SU-DHL-6 (cell line): ENCODE measurements around the gene SH3GLB1.

Experiments used
- H2AFZ ChIP-seq: fragments of 200-600 bp; sonication (generic); 2 replicates; pipeline ENCODE4 v1.6.1; 2014; ENCODE audit warnings: low read depth, mild to moderate bottlenecking, moderate library complexity, mixed read lengths, antibody characterized with exemption, low read length; ENCODE audit not compliant: severe bottlenecking
- H3F3A ChIP-seq: fragments of 200-600 bp; shearing (Covaris generic); 2 replicates; pipeline ENCODE4 v1.6.0; 2016; ENCODE audit warnings: antibody characterized with exemption, mild to moderate bottlenecking; ENCODE audit not compliant: insufficient read depth
- H3K27ac ChIP-seq: fragments of 200-600 bp; sonication (generic); 2 replicates; pipeline ENCODE4 v1.5.1; 2016; ENCODE audit warnings: low read depth, mild to moderate bottlenecking, low read length, moderate library complexity, mixed read lengths
- H3K27me3 ChIP-seq: fragments of 200-600 bp; sonication (generic), shearing (Covaris generic); 2 replicates; pipeline ENCODE4 v1.6.0; 2014; ENCODE audit warnings: mild to moderate bottlenecking, low read length
- H3K36me3 ChIP-seq: fragments of 200-600 bp; sonication (generic); 2 replicates; pipeline ENCODE4 v1.6.1; 2014; ENCODE audit warnings: mild to moderate bottlenecking, low read length, mixed read lengths
- H3K4me2 ChIP-seq: fragments of 300-600, 200-600 bp; shearing (Covaris generic), sonication (generic); 2 replicates; pipeline ENCODE4 v1.6.0; 2014; ENCODE audit warnings: low read length, low read depth, mild to moderate bottlenecking; ENCODE audit not compliant: poor library complexity, severe bottlenecking
- H3K4me3 ChIP-seq: fragments of 200-600 bp; sonication (generic); 2 replicates; pipeline ENCODE4 v1.5.1; 2014; ENCODE audit warnings: antibody characterized with exemption, low read length, mild to moderate bottlenecking, mixed read lengths; ENCODE audit not compliant: insufficient read depth, poor library complexity, severe bottlenecking
- H3K79me2 ChIP-seq: fragments of 200-600 bp; sonication (generic); 2 replicates; pipeline ENCODE4 v1.6.1; 2014; ENCODE audit warnings: mild to moderate bottlenecking, low read length, moderate library complexity; ENCODE audit not compliant: insufficient read depth
- H3K9ac ChIP-seq: fragments of 200-600 bp; sonication (generic); 2 replicates; pipeline ENCODE4 v1.7.0; 2014; ENCODE audit warnings: mild to moderate bottlenecking, low read length
- H3K9me2 ChIP-seq: fragments of 200-600 bp; sonication (generic); replicated peaks from 2 replicates; pipeline ENCODE4 v1.6.1; 2014; ENCODE audit warnings: low read length; ENCODE audit not compliant: insufficient read depth
- H3K9me3 ChIP-seq: fragments of 200-600 bp; sonication (generic); 2 replicates; pipeline ENCODE4 v1.6.1; 2014; ENCODE audit warnings: low read length, mixed read lengths; ENCODE audit not compliant: insufficient read depth
- H4K20me1 ChIP-seq: fragments of 200-600 bp; sonication (generic); 2 replicates; pipeline ENCODE4 v1.6.1; 2014; ENCODE audit warnings: low read depth, mild to moderate bottlenecking, antibody characterized with exemption, low read length, moderate library complexity, mixed read lengths
- EZH2phosphoT487 ChIP-seq: fragments of 200-600 bp; sonication (generic), shearing (Covaris generic); conservative IDR thresholded peaks from 2 replicates; pipeline ENCODE4 v1.6.1; 2018; ENCODE audit warnings: mild to moderate bottlenecking, antibody characterized with exemption, low read length, moderate library complexity, mixed read lengths
- TF ChIP-seq, protein P1 (sequence below): fragments of 200-600 bp; sonication (generic); IDR thresholded peaks from one replicate; pipeline ENCODE4 v1.5.1; 2017; ENCODE audit warnings: antibody characterized with exemption, mild to moderate bottlenecking, low read length, moderate library complexity; ENCODE audit not compliant: insufficient read depth, poor library complexity, severe bottlenecking

SH3GLB1 gene

DNA sequence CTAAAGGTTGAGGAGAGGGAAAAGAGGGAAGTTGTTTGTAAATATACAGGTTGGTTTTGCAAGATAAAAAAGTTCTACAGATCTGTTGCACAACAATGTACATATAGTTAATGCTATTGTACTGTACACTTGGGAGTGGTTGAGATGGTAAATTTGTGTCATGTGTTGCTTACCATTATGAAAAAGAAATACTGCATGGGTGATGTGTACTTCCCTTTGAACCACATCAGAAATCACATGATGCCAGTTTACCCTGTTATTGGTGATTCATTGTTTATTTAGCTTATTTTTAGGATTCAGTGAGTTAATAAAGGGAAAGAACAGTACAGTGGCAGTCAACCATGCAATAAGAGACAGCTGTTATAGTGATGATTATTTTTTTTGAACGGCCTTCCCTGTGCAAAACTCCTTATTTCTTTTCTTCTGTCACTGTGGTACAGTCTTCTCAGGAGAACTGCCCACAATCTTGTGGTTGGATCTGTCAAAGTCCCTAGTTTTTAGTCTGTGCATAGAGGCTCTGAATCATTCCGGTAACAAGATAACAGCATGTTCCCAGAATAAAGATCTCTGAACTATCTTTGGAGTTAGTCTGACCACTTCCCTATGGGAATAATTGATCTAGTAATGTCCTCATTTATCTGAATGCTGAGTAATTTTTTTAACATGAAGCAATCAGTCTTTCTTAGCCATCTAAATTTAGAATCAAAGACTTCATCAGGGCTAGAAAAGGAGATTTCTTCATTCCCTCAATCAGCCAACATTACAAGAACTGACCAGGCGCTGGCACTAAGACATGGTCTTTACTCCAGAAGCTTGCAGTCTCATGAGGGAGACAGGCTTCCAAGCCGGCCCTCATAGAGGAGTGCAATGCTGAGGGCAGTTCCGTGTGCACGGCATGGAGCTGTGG is 84.2 kb downstream of the SH3GLB1 start:
- no peaks in the 10 kb centered on the region for H3K79me2 ChIP-seq
- H3K4me2 ChIP-seq: no peak overlapping the region
- no peaks in the 10 kb centered on the region for H3K27me3 ChIP-seq
- no peak overlapping the region for H3K27ac ChIP-seq
- H3K9me3 ChIP-seq: no peaks in the 10 kb centered on the region
- no peak overlapping the region for H2AFZ ChIP-seq
- no peaks in the 10 kb centered on the region for H3F3A ChIP-seq
- no peaks in the 10 kb centered on the region for H3K36me3 ChIP-seq
- no peak for TF ChIP-seq EZH2phosphoT487
- no peak overlapping the region for H3K4me3 ChIP-seq
- H3K9ac ChIP-seq: no peak overlapping the region
- H3K9me2 ChIP-seq: no peaks in the 10 kb centered on the region
- no peaks in the 10 kb centered on the region for H4K20me1 ChIP-seq

DNA sequence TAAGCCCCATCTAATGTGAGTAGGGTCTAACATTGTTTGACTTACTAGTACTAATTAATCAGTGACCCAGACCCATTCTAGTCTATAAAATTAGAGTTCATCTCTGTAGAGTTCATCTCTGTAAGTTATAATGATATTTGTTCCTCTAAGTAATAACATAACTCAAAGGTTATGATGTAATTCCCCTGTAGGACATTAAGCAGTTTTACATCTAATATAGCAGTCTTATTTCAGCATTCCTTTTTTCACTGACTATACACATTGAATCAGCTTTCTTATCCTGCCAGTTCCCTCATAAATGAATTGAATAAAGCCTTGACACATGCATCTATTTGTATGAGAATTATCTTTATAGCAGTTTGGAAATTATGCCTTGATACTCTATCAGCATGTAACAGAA is 90.9 kb downstream of the SH3GLB1 start:
- no peak overlapping the region for H3K9ac ChIP-seq
- H3K9me3 ChIP-seq: no peaks in the 10 kb centered on the region
- H4K20me1 ChIP-seq: no peaks in the 10 kb centered on the region
- H3K27ac ChIP-seq: no peak overlapping the region
- H3K4me2 ChIP-seq: no peak overlapping the region
- no peaks in the 10 kb centered on the region for H3K79me2 ChIP-seq
- no peaks in the 10 kb centered on the region for H3K9me2 ChIP-seq
- no peak overlapping the region for H2AFZ ChIP-seq
- no peaks in the 10 kb centered on the region for H3K27me3 ChIP-seq
- H3K4me3 ChIP-seq: no peak overlapping the region
- no peaks in the 10 kb centered on the region for H3K36me3 ChIP-seq
- H3F3A ChIP-seq: 0 out of 2 replicates have a peak, but pooled peaks cover 6% of the 10 kb centered on the region
- no peak for TF ChIP-seq EZH2phosphoT487
- TF ChIP-seq, protein P1, sequence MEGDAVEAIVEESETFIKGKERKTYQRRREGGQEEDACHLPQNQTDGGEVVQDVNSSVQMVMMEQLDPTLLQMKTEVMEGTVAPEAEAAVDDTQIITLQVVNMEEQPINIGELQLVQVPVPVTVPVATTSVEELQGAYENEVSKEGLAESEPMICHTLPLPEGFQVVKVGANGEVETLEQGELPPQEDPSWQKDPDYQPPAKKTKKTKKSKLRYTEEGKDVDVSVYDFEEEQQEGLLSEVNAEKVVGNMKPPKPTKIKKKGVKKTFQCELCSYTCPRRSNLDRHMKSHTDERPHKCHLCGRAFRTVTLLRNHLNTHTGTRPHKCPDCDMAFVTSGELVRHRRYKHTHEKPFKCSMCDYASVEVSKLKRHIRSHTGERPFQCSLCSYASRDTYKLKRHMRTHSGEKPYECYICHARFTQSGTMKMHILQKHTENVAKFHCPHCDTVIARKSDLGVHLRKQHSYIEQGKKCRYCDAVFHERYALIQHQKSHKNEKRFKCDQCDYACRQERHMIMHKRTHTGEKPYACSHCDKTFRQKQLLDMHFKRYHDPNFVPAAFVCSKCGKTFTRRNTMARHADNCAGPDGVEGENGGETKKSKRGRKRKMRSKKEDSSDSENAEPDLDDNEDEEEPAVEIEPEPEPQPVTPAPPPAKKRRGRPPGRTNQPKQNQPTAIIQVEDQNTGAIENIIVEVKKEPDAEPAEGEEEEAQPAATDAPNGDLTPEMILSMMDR: no peak
